HCT116 (cell line): ENCODE results near the gene ORMDL3. TPM values are rescaled to one million over a fixed set of nuclear protein-coding genes. Genes with fewer than 3 reads are reported as not detected.

Experiments
- ATAC-seq: fragments of 200-7000 bp; cut with Tn5 transposase; 2 replicates; pipeline ENCODE4 v1.9.1; 2020; ENCODE audit warnings: mild to moderate bottlenecking, moderate library complexity
- BruUV-seq: library from RNA; stranded (reverse); fragments of 400-500 nt; replicated peaks from 2 replicates; lab custom pipeline; 2021; lab: Mats Ljungman, UMichigan
- CTCF ChIA-PET: fragments of 300-600 bp; sonication (Branson Sonifier 250); formaldehyde crosslinking; loops from one replicate; lab custom pipeline; 2021; ENCODE audit warnings: antibody characterized with exemption; lab: Charles Lee
- POLR2A ChIA-PET: fragments of 300-600, 350-600 bp; sonication (Branson Sonifier 250); formaldehyde crosslinking; loops from one replicate; lab custom pipeline; 2021; ENCODE audit warnings: antibody characterized with exemption; lab: Charles Lee
- RAD21 ChIA-PET, 2 experiments: fragments of 300-600 bp; sonication (Branson Sonifier 250); formaldehyde crosslinking; loops; one replicate each; lab custom pipeline; 2023; ENCODE audit warnings: low total read pairs in 2 of 2; ENCODE audit not compliant: uncharacterized antibody in 2 of 2, unreplicated experiment in 2 of 2, low non-redundant PET in 1 of 2; lab: Charles Lee
- DNase-seq: peaks from one replicate; pipeline ENCODE4 v3.0.0-alpha.2; 2010; ENCODE audit warnings: low read depth, low spot score
- H2AFZ ChIP-seq: fragments of 200-600 bp; shearing (Covaris generic), sonication (generic); 2 replicates; pipeline ENCODE4 v1.6.1; 2017; ENCODE audit warnings: low read depth, mixed run types, mixed read lengths, antibody characterized with exemption, low read length; ENCODE audit not compliant: poor library complexity, severe bottlenecking
- H3K27ac ChIP-seq: 2 replicates; pipeline ENCODE4 v1.5.1; 2012; ENCODE audit warnings: low read depth, low read length
- H3K27me3 ChIP-seq: fragments of 200-600 bp; sonication (generic); 2 replicates; pipeline ENCODE4 v1.6.1; 2016; ENCODE audit warnings: mixed run types, low read length, mixed read lengths; ENCODE audit not compliant: insufficient read depth
- H3K36me3 ChIP-seq, 2 experiments: fragments of 200-500 bp in 1 of 2; fragments of 200-600 bp in 1 of 2; sonication (Bioruptor generic) in 1 of 2; sonication (generic) in 1 of 2; 2 replicates each; pipeline versions ENCODE4 v1.5.1 to v1.6.1; 2014 to 2016; ENCODE audit warnings: low read length in 2 of 2, inconsistent platforms in 1 of 2, mixed read lengths in 1 of 2, mixed run types in 1 of 2; ENCODE audit not compliant: insufficient read depth in 2 of 2, control insufficient read depth in 1 of 2
- H3K4me1 ChIP-seq, 2 experiments: fragments of 200-600 bp in 1 of 2; sonication (generic) in 1 of 2; 2 replicates each; pipeline versions ENCODE4 v1.5.1 to v1.6.1; 2012 to 2017; ENCODE audit warnings: low read length in 2 of 2, inconsistent platforms in 1 of 2, mild to moderate bottlenecking in 1 of 2, mixed read lengths in 1 of 2, mixed run types in 1 of 2, moderate library complexity in 1 of 2; ENCODE audit not compliant: insufficient read depth in 2 of 2, control insufficient read depth in 1 of 2
- H3K4me2 ChIP-seq: fragments of 200-600 bp; sonication (generic); 2 replicates; pipeline ENCODE4 v1.6.1; 2017; ENCODE audit warnings: mixed run types, low read length, mixed read lengths
- H3K4me3 ChIP-seq, 2 experiments: fragments of 200-600 bp in 1 of 2; sonication (generic) in 1 of 2; replicated peaks in 1 of 2; 2 replicates each; pipeline ENCODE4 v1.5.1; 2011 to 2016; ENCODE audit warnings: low read length in 2 of 2, control low read depth in 1 of 2, low read depth in 1 of 2, mild to moderate bottlenecking in 1 of 2, mixed read lengths in 1 of 2, mixed run types in 1 of 2
- H3K79me2 ChIP-seq: fragments of 200-600 bp; sonication (generic); 2 replicates; pipeline ENCODE4 v1.6.1; 2017; ENCODE audit warnings: mild to moderate bottlenecking, mixed run types, low read length, moderate library complexity, mixed read lengths; ENCODE audit not compliant: insufficient read depth
- H3K9ac ChIP-seq: fragments of 200-600 bp; sonication (generic); 2 replicates; pipeline ENCODE4 v1.6.1; 2016; ENCODE audit warnings: low read length, mixed read lengths
- H3K9me2 ChIP-seq: fragments of 200-600 bp; sonication (generic), shearing (Covaris generic); 2 replicates; pipeline ENCODE4 v1.6.1; 2017; ENCODE audit warnings: mixed run types, mild to moderate bottlenecking, moderate library complexity; ENCODE audit not compliant: insufficient read depth
- H3K9me3 ChIP-seq, 2 experiments: fragments of 200-500 bp in 1 of 2; fragments of 200-600 bp in 1 of 2; sonication (Bioruptor generic) in 1 of 2; sonication (generic) in 1 of 2; 2 replicates each; pipeline ENCODE4 v1.6.1; 2014 to 2017; ENCODE audit warnings: low read length in 2 of 2, mixed read lengths in 2 of 2, inconsistent platforms in 1 of 2, low read depth in 1 of 2, mild to moderate bottlenecking in 1 of 2, mixed run types in 1 of 2, moderate library complexity in 1 of 2; ENCODE audit not compliant: control insufficient read depth in 1 of 2, insufficient read depth in 1 of 2
- H4K20me1 ChIP-seq: fragments of 200-600 bp; sonication (generic), shearing (Covaris generic); 2 replicates; pipeline ENCODE4 v1.6.1; 2017; ENCODE audit warnings: mixed run types, mild to moderate bottlenecking, moderate library complexity; ENCODE audit not compliant: insufficient read depth
- EZH2 ChIP-seq: fragments of 200-600 bp; sonication (generic); IDR thresholded peaks from 2 replicates; pipeline ENCODE4 v1.6.1; 2017; ENCODE audit warnings: antibody characterized with exemption, mixed run types
- EZH2phosphoT487 ChIP-seq: fragments of 200-600 bp; IDR thresholded peaks from 2 replicates; pipeline ENCODE4 v1.6.1; 2018; ENCODE audit warnings: antibody characterized with exemption, borderline replicate concordance
- JUND ChIP-seq: IDR thresholded peaks from 2 replicates; pipeline ENCODE4 v1.6.1; 2012
- POLR2AphosphoS5 ChIP-seq: IDR thresholded peaks from 2 replicates; pipeline ENCODE4 v1.6.1; 2011; ENCODE audit warnings: mild to moderate bottlenecking, low read depth, low read length, moderate library complexity
- SIN3A ChIP-seq: IDR thresholded peaks from 2 replicates; pipeline ENCODE4 v1.6.1; 2012; ENCODE audit warnings: low read depth
- SP1 ChIP-seq: IDR thresholded peaks from 2 replicates; pipeline ENCODE4 v1.6.1; 2012; ENCODE audit warnings: low read depth
- intact Hi-C: fragments of 100-400 bp; cut with micrococcal nuclease; formaldehyde crosslinking; loops from 2 replicates; pipeline ENCODE4 v1.10.0; 2022
- total RNA-seq: library from RNA; stranded (reverse); gene quantifications from one replicate; pipeline ENCODE4 v1.2.1, GENCODE V29; 2021; ENCODE audit not compliant: unreplicated experiment

The ORMDL3 gene
- total RNA-seq, 1 experiment from 2014 or later, result 46.9 TPM

DNA sequence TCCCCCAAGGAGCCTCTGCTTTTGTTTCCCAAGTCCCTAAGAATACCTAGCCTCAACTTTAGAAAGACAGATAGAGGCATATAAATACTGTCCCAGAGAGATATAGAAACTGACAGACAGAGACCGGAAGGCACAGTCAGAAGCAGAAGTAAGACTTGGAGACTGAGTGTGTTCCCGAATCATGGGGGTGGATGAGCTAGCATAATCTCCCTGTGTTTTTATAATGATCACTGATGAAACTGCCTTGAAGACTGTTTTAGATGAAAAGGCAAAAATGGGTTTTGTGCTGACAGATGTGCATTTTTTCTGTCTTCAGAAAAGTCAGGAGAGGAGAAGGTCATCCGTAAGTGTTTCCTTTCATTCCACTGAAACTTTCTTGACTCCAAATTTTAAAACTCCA, 44.9 kb upstream of the ORMDL3 start:
- Histone ChIP-seq H3K79me2 (no peaks in the 10 kb centered on the region), H3K9me2 (no peaks in the 10 kb centered on the region), H3K27me3 (peaks cover 9% of the 10 kb centered on the region; the same call in 1 of the 2 replicates), H3K36me3 (no peaks in the 10 kb centered on the region), H3K4me3 (no peak overlapping the region), H2AFZ (no peak overlapping the region), H3K9ac (no peak overlapping the region), H3K9me3 (no peaks in the 10 kb centered on the region), H3K27ac (no peak overlapping the region), H3K4me2 (no peak overlapping the region), H3K4me1 (no peaks in the 10 kb centered on the region), H4K20me1 (no peaks in the 10 kb centered on the region)
- BruUV-seq, result no TSS peak
- no peak for ATAC-seq
- no peak for TF ChIP-seq POLR2AphosphoS5
- no peak for TF ChIP-seq JUND
- TF ChIP-seq SP1, result no peak
- TF ChIP-seq SIN3A, result no peak
- TF ChIP-seq EZH2, result no peak
- ChIA-PET CTCF (no interaction called here), RAD21 (no interaction called here), POLR2A (no interaction called here)
- no peak for DNase-seq
- intact Hi-C loops, result no loop called here

DNA sequence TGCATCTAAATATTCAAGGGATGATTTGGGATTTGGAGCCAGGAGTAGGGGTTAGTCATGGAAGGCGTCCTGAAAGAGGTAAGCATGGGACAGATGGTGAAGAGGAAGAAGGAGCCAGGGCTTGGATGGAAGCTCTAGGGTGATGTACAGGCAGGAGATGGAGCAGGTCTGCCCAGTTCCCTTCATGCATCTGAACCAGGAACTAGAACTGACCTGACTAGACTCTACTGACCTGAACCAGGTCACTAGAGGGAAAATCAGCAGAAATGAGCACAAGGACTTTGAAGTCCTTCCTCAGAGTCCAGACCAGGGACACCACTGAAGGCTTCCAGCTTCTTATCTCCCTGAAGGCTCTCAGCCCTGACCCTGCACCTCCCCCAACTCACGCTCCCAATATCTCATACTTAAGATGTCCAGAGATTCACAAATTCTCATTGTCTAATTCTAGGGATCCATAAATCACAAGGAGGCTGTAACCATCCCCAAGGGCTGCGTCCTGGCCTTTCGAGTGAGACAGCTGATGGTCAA, 43.7 kb upstream of the ORMDL3 start:
- no peak overlapping the region for H3K4me3 ChIP-seq
- no peak overlapping the region for H3K4me2 ChIP-seq
- H4K20me1 ChIP-seq, result no peaks in the 10 kb centered on the region
- H3K9me2 ChIP-seq, result no peaks in the 10 kb centered on the region
- no peaks in the 10 kb centered on the region for H3K36me3 ChIP-seq
- POLR2A ChIA-PET, result no interaction called here
- no peak for TF ChIP-seq EZH2phosphoT487
- TF ChIP-seq, all 23 proteins: peak for 0
- Histone ChIP-seq H2AFZ (no peak overlapping the region), H3K4me1 (no peaks in the 10 kb centered on the region), H3K9me3 (no peaks in the 10 kb centered on the region), H3K27me3 (peaks cover 9% of the 10 kb centered on the region; the same call in 1 of the 2 replicates), H3K9ac (no peak overlapping the region), H3K27ac (no peak overlapping the region), H3K79me2 (no peaks in the 10 kb centered on the region)
- ChIA-PET CTCF (no interaction called here), RAD21 (no interaction called here)
- DNase-seq, result no peak
- no TSS peak for BruUV-seq
- ATAC-seq, result no peak
- intact Hi-C loops, result no loop called here
